ENCODE measurements around the gene PRR13. TPM values are rescaled to one million over a fixed set of nuclear protein-coding genes. Genes with fewer than 3 reads are reported as not detected.

Gene PRR13
- total RNA-seq, 1 donor from 2014 or later: 67.2 TPM

- no peak overlapping the region for H3K9ac ChIP-seq
- Mint-ChIP-seq H3K36me3 (peaks cover 46% of the 10 kb centered on the region), H3K9me3 (no peaks in the 10 kb centered on the region), H3K27ac (no peak overlapping the region), H3K4me1 (peaks cover 18% of the 10 kb centered on the region), H3K27me3 (ENCODE audit: insufficient read depth, low read depth) (peaks cover 2% of the 10 kb centered on the region), H3K4me3 (no peak overlapping the region)
- peaks cover 23% of the 10 kb centered on the region for H3K79me2 ChIP-seq (ENCODE audit: low read depth)
- H3F3A ChIP-seq (ENCODE audit: low read depth): peaks cover 64% of the 10 kb centered on the region
- H2AFZ ChIP-seq (replicated peaks): no peak overlapping the region
- no peak overlapping the region for H3K4me3 ChIP-seq
- H3K27me3 ChIP-seq: no peaks in the 10 kb centered on the region
- no peak for DNase-seq (ENCODE audit: low spot score)
- no peaks in the 10 kb centered on the region for H3K9me3 ChIP-seq (ENCODE audit: low read depth)
- peaks cover 14% of the 10 kb centered on the region for H3K36me3 ChIP-seq
- H3K27ac ChIP-seq: peak overlapping the region; percentile 78
- H4K20me1 ChIP-seq (ENCODE audit: low read depth): peaks cover 84% of the 10 kb centered on the region
- H3K4me2 ChIP-seq: no peak overlapping the region
- peaks cover 24% of the 10 kb centered on the region for H3K4me1 ChIP-seq
- TF ChIP-seq EZH2phosphoT487 (IDR thresholded peaks at IDR 0.05) (no peak), CTCF (IDR thresholded peaks at IDR 0.05) (no peak), EZH2 (IDR thresholded peaks at IDR 0.05) (no peak)
Measured at GRCh38 chr12:53483979-53484377, 42.4 kb downstream of the PRR13 start.

- Histone ChIP-seq H3K27me3 (no peaks in the 10 kb centered on the region), H3K4me2 (no peak overlapping the region), H4K20me1 (ENCODE audit: low read depth) (peaks cover 79% of the 10 kb centered on the region), H3F3A (ENCODE audit: low read depth) (peaks cover 55% of the 10 kb centered on the region), H3K4me1 (peaks cover 15% of the 10 kb centered on the region), H3K9me3 (ENCODE audit: low read depth) (no peaks in the 10 kb centered on the region), H3K36me3 (peaks cover 6% of the 10 kb centered on the region), H3K4me3 (no peak overlapping the region), H2AFZ (replicated peaks) (no peak overlapping the region), H3K9ac (no peak overlapping the region), H3K79me2 (ENCODE audit: low read depth) (peaks cover 24% of the 10 kb centered on the region), H3K27ac (no peak overlapping the region)
- H3K27me3 Mint-ChIP-seq (ENCODE audit: insufficient read depth, low read depth): peaks cover 2% of the 10 kb centered on the region
- no peaks in the 10 kb centered on the region for H3K9me3 Mint-ChIP-seq
- no peak for DNase-seq (ENCODE audit: low spot score)
- H3K27ac Mint-ChIP-seq: peak overlapping the region; percentile 66
- H3K4me1 Mint-ChIP-seq: peaks cover 16% of the 10 kb centered on the region
- peak overlapping the region; percentile 10 for H3K4me3 Mint-ChIP-seq
- TF ChIP-seq EZH2phosphoT487 (IDR thresholded peaks at IDR 0.05) (no peak), CTCF (IDR thresholded peaks at IDR 0.05) (no peak), EZH2 (IDR thresholded peaks at IDR 0.05) (no peak)
- H3K36me3 Mint-ChIP-seq: peaks cover 45% of the 10 kb centered on the region
Measured at GRCh38 chr12:53484686-53485575, 43.4 kb downstream of the PRR13 start.

- H3K36me3 Mint-ChIP-seq: peaks cover 43% of the 10 kb centered on the region
Measured at GRCh38 chr12:53485955-53486735, 44.6 kb downstream of the PRR13 start.

More at GRCh38 chr12:53485955-53486735, 44.6 kb downstream of the PRR13 start:
- H4K20me1 ChIP-seq (ENCODE audit: low read depth): peaks cover 67% of the 10 kb centered on the region
- DNase-seq (ENCODE audit: low spot score): no peak
- H3K9ac ChIP-seq: no peak overlapping the region
- Mint-ChIP-seq H3K27me3 (ENCODE audit: insufficient read depth, low read depth) (no peaks in the 10 kb centered on the region), H3K4me3 (no peak overlapping the region), H3K9me3 (no peaks in the 10 kb centered on the region), H3K4me1 (peaks cover 13% of the 10 kb centered on the region), H3K27ac (peak overlapping the region; percentile 33)
- no peaks in the 10 kb centered on the region for H3K9me3 ChIP-seq (ENCODE audit: low read depth)
- H3K4me1 ChIP-seq: peaks cover 8% of the 10 kb centered on the region
- H3K4me2 ChIP-seq: no peak overlapping the region
- no peaks in the 10 kb centered on the region for H3K36me3 ChIP-seq
- TF ChIP-seq CTCF (IDR thresholded peaks at IDR 0.05) (no peak), EZH2phosphoT487 (IDR thresholded peaks at IDR 0.05) (no peak), EZH2 (IDR thresholded peaks at IDR 0.05) (no peak)
- no peak overlapping the region for H2AFZ ChIP-seq (replicated peaks)
- no peaks in the 10 kb centered on the region for H3K27me3 ChIP-seq
- H3K27ac ChIP-seq: peak overlapping the region; percentile 58
- H3K79me2 ChIP-seq (ENCODE audit: low read depth): peaks cover 30% of the 10 kb centered on the region
- no peak overlapping the region for H3K4me3 ChIP-seq
- peaks cover 43% of the 10 kb centered on the region for H3F3A ChIP-seq (ENCODE audit: low read depth)

Measured in neural progenitor cell (in vitro differentiated cells).